Neural progenitor cell (in vitro differentiated cells): ENCODE results near the gene MRPS22. TPM values are rescaled to one million over a fixed set of nuclear protein-coding genes. Genes with fewer than 3 reads are reported as not detected.

Experiments
- DNase-seq: peaks from one replicate; pipeline ENCODE4 v3.0.0-alpha.2; 2016; ENCODE audit warnings: low spot score
- H2AFZ ChIP-seq: fragments of 200-600 bp; sonication (generic); replicated peaks from 2 replicates; pipeline ENCODE4 v1.6.1; 2016; ENCODE audit warnings: antibody characterized with exemption
- H3F3A ChIP-seq: fragments of 200-600 bp; sonication (generic); 2 replicates; pipeline ENCODE4 v1.6.1; 2016; ENCODE audit warnings: antibody characterized with exemption, low read depth
- H3K27ac ChIP-seq: fragments of 200-600 bp; sonication (generic); 2 replicates; pipeline ENCODE4 v1.5.1; 2016; ENCODE audit warnings: mild to moderate bottlenecking
- H3K27me3 ChIP-seq: fragments of 200-600 bp; sonication (generic); 2 replicates; pipeline ENCODE4 v1.6.1; 2016; ENCODE audit warnings: mild to moderate bottlenecking, moderate library complexity
- H3K36me3 ChIP-seq: fragments of 200-600 bp; sonication (generic); 2 replicates; pipeline ENCODE4 v1.5.1; 2016
- H3K4me1 ChIP-seq: fragments of 200-600 bp; sonication (generic); 2 replicates; pipeline ENCODE4 v1.6.1; 2016; ENCODE audit warnings: mixed run types
- H3K4me2 ChIP-seq: fragments of 200-600 bp; sonication (generic); 2 replicates; pipeline ENCODE4 v1.6.1; 2016
- H3K4me3 ChIP-seq: fragments of 200-600 bp; sonication (generic); 2 replicates; pipeline ENCODE4 v1.5.1; 2016
- H3K79me2 ChIP-seq: fragments of 200-600 bp; sonication (generic); 2 replicates; pipeline ENCODE4 v1.6.1; 2016; ENCODE audit warnings: low read depth
- H3K9ac ChIP-seq: fragments of 200-600 bp; sonication (generic); 2 replicates; pipeline ENCODE4 v1.6.1; 2016
- H3K9me3 ChIP-seq: fragments of 200-600 bp; sonication (generic); 2 replicates; pipeline ENCODE4 v1.5.1; 2016; ENCODE audit warnings: low read depth
- H4K20me1 ChIP-seq: fragments of 200-600 bp; sonication (generic); 2 replicates; pipeline ENCODE4 v1.6.1; 2016; ENCODE audit warnings: low read depth
- H3K27ac Mint-ChIP-seq: 3 replicates; pipeline ENCODE4 v1.8.0; 2021; ENCODE audit warnings: mixed read lengths
- H3K27me3 Mint-ChIP-seq: 2 replicates; pipeline ENCODE4 v1.8.0; 2022; ENCODE audit warnings: low read depth, mild to moderate bottlenecking, inconsistent platforms, moderate library complexity, mixed read lengths; ENCODE audit not compliant: insufficient read depth
- H3K36me3 Mint-ChIP-seq: 3 replicates; pipeline ENCODE4 v1.8.0; 2021; ENCODE audit warnings: mixed read lengths
- H3K4me1 Mint-ChIP-seq: 3 replicates; pipeline ENCODE4 v1.8.0; 2021; ENCODE audit warnings: mixed read lengths
- H3K4me3 Mint-ChIP-seq: 3 replicates; pipeline ENCODE4 v1.8.0; 2021; ENCODE audit warnings: mild to moderate bottlenecking, moderate library complexity, mixed read lengths
- H3K9me3 Mint-ChIP-seq: 3 replicates; pipeline ENCODE4 v1.8.0; 2020; ENCODE audit warnings: mixed read lengths
- EZH2 ChIP-seq: fragments of 200-600 bp; sonication (generic); IDR thresholded peaks from 2 replicates; pipeline ENCODE4 v1.6.1; 2017; ENCODE audit warnings: antibody characterized with exemption, mild to moderate bottlenecking, moderate library complexity
- EZH2phosphoT487 ChIP-seq: fragments of 200-600 bp; sonication (generic); IDR thresholded peaks from 2 replicates; pipeline ENCODE4 v1.6.1; 2017; ENCODE audit warnings: antibody characterized with exemption
- total RNA-seq: library from RNA; depleted of rRNA; stranded (reverse); fragments of >200 nt; gene quantifications from 2 replicates; pipeline ENCODE4 v1.2.3, GENCODE V29; 2015; ENCODE audit warnings: low replicate concordance
- TF ChIP-seq, protein P1 (sequence below): fragments of 200-600 bp; sonication (generic); IDR thresholded peaks from 2 replicates; pipeline ENCODE4 v1.5.1; 2017; ENCODE audit warnings: antibody characterized with exemption, mild to moderate bottlenecking

The MRPS22 gene
- total RNA-seq, 1 donor from 2014 or later, result 85.8 TPM

DNA sequence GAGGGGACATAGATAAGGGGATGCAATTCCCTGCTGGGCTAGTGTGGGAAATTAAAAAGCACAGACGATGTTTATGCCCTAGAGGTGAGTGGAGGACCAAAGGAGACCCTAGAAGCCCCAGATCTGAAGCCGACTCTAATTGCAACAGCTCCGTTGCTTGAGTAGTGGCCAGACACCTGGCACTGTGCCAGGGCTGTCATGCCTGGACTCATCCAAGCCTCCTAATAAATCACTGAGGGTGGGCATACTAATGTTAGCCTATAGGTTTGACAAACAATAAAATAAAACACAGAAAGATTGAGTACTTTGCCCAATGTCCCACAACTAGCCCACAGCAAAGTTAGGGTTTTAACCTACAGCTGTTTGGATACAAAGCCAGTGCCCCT is 25.4 kb upstream of the MRPS22 start:
- Mint-ChIP-seq H3K9me3 (peaks cover 2% of the 10 kb centered on the region), H3K27ac (no peak overlapping the region), H3K27me3 (peaks cover 7% of the 10 kb centered on the region), H3K4me1 (peaks cover 26% of the 10 kb centered on the region), H3K4me3 (no peak overlapping the region), H3K36me3 (no peaks in the 10 kb centered on the region)
- no peak for DNase-seq
- H3K36me3 ChIP-seq, result no peaks in the 10 kb centered on the region
- no peaks in the 10 kb centered on the region for H3K4me1 ChIP-seq
- TF ChIP-seq EZH2phosphoT487 (no peak), EZH2 (no peak)
- TF ChIP-seq, protein P1, sequence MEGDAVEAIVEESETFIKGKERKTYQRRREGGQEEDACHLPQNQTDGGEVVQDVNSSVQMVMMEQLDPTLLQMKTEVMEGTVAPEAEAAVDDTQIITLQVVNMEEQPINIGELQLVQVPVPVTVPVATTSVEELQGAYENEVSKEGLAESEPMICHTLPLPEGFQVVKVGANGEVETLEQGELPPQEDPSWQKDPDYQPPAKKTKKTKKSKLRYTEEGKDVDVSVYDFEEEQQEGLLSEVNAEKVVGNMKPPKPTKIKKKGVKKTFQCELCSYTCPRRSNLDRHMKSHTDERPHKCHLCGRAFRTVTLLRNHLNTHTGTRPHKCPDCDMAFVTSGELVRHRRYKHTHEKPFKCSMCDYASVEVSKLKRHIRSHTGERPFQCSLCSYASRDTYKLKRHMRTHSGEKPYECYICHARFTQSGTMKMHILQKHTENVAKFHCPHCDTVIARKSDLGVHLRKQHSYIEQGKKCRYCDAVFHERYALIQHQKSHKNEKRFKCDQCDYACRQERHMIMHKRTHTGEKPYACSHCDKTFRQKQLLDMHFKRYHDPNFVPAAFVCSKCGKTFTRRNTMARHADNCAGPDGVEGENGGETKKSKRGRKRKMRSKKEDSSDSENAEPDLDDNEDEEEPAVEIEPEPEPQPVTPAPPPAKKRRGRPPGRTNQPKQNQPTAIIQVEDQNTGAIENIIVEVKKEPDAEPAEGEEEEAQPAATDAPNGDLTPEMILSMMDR, result no peak
- no peak overlapping the region for H3K27ac ChIP-seq
- H3K27me3 ChIP-seq, result no peaks in the 10 kb centered on the region
- H3K9ac ChIP-seq, result no peak overlapping the region
- no peaks in the 10 kb centered on the region for H3K79me2 ChIP-seq
- H3K9me3 ChIP-seq, result no peaks in the 10 kb centered on the region
- no peaks in the 10 kb centered on the region for H4K20me1 ChIP-seq
- H3K4me3 ChIP-seq, result no peak overlapping the region
- no peak overlapping the region for H2AFZ ChIP-seq
- no peaks in the 10 kb centered on the region for H3F3A ChIP-seq
- no peak overlapping the region for H3K4me2 ChIP-seq

DNA sequence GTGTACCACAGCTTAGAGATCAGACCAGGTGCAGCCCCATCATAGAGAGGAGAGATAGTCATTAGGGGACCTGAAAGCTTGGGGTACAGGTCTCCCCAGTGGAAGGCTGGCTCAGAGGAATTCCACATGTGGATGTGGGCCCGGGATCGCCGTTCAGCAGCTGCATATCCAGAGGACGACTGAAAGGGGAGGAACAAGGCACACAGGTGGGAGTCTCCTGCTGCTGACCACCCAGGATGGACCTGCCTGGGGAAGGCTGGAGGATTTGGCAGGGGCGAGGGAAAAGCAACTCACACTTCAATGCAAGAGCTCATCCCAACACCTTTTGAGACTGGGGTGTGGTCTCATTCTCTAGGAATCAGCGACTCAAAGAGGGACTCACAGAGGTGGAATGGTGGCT is 25.0 kb upstream of the MRPS22 start:
- no peak overlapping the region for H3K4me3 ChIP-seq
- no peaks in the 10 kb centered on the region for H3F3A ChIP-seq
- no peak overlapping the region for H2AFZ ChIP-seq
- no peak for TF ChIP-seq EZH2phosphoT487
- no peak for TF ChIP-seq EZH2
- TF ChIP-seq, protein P1, result no peak
- no peak for DNase-seq
- no peaks in the 10 kb centered on the region for H4K20me1 ChIP-seq
- Mint-ChIP-seq H3K36me3 (no peaks in the 10 kb centered on the region), H3K27ac (no peak overlapping the region), H3K4me3 (no peak overlapping the region), H3K9me3 (no peaks in the 10 kb centered on the region), H3K27me3 (peaks cover 7% of the 10 kb centered on the region), H3K4me1 (peaks cover 22% of the 10 kb centered on the region)
- no peaks in the 10 kb centered on the region for H3K9me3 ChIP-seq
- H3K9ac ChIP-seq, result no peak overlapping the region
- H3K4me2 ChIP-seq, result no peak overlapping the region
- H3K36me3 ChIP-seq, result no peaks in the 10 kb centered on the region
- no peaks in the 10 kb centered on the region for H3K79me2 ChIP-seq
- H3K4me1 ChIP-seq, result no peaks in the 10 kb centered on the region
- no peak overlapping the region for H3K27ac ChIP-seq
- H3K27me3 ChIP-seq, result no peaks in the 10 kb centered on the region

DNA sequence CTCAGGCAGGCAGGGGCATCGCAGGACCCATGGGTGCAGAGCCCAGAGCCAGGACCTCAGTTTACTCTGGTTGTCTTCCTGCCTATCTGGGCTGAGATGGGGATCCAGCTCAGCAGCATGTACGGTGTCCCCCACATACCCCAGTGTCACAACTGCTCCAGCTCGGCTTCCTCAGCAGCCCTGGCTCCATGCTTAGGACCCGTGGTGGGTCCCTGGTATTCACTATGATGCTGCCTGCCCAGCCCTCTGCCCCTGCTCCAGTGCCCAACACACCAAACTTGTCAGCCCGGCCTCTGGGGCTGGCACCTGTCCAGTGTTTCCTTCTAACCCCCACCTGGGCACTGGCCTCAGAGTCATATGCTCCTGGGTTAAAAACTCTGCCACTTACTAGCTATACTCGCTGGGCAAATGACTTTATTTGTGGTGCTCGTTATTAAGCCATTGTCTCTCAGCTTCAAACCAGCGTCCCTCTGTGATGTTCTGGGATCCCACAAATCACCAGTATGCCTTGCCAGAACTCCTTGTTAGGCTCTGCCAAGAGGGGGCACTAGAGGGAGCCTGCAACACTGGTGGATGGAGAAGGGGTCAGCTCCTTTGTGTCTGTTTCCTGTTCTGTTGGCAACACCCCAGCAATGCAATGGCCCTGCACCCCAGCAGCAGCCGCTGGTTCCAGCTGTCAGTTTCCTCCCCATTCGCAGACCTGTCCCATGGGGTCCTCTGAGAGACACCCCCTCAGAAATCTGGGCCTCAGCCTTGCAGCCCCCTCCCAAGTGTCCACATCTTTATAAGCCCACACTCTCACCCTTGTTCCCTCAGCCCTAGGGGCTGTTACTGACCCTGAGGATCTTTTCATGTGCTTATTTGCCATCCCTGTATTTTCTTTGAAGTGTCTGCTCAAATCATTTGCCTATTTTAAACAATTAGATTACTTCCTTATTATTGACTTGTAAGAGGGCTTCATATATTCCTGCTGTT is 24.1 kb upstream of the MRPS22 start:
- H3K27ac Mint-ChIP-seq, result peak overlapping the region; percentile 59
- Histone ChIP-seq H3K9me3 (no peaks in the 10 kb centered on the region), H2AFZ (peak overlapping the region; percentile 90)

More for the DNA sequence above, 24.1 kb upstream of the MRPS22 start:
- Mint-ChIP-seq H3K27me3 (peaks cover 7% of the 10 kb centered on the region), H3K4me1 (peaks cover 14% of the 10 kb centered on the region), H3K36me3 (no peaks in the 10 kb centered on the region), H3K9me3 (no peaks in the 10 kb centered on the region), H3K4me3 (no peak overlapping the region)
- Histone ChIP-seq H3K4me3 (no peak overlapping the region), H3F3A (no peaks in the 10 kb centered on the region), H3K4me1 (no peaks in the 10 kb centered on the region), H3K27ac (no peak overlapping the region), H3K27me3 (no peaks in the 10 kb centered on the region), H3K36me3 (no peaks in the 10 kb centered on the region), H3K9ac (no peak overlapping the region), H3K4me2 (no peak overlapping the region), H4K20me1 (no peaks in the 10 kb centered on the region), H3K79me2 (no peaks in the 10 kb centered on the region)
- peak; percentile 63 for DNase-seq
- no peak for TF ChIP-seq EZH2
- TF ChIP-seq EZH2phosphoT487, result no peak
- TF ChIP-seq, protein P1, result peak; percentile 57
